ENCODE results near the gene AGBL2.

- TF ChIP-seq BHLHE40 (IDR thresholded peaks at IDR 0.05; ENCODE audit: borderline replicate concordance) (no peak), SP1 (IDR thresholded peaks at IDR 0.05) (no peak), FOXM1 (IDR thresholded peaks at IDR 0.05; ENCODE audit: borderline replicate concordance) (no peak), SUZ12 (IDR thresholded peaks at IDR 0.05) (no peak), TARDBP (IDR thresholded peaks at IDR 0.05) (no peak), ZNF384 (IDR thresholded peaks at IDR 0.05) (no peak), ARNT (IDR thresholded peaks at IDR 0.05) (no peak), ELF4 (IDR thresholded peaks at IDR 0.05) (no peak), PKNOX1 (IDR thresholded peaks at IDR 0.05) (no peak), NFRKB (IDR thresholded peaks at IDR 0.05) (no peak), FOXK2 (IDR thresholded peaks at IDR 0.05) (no peak), FOXA1 (IDR thresholded peaks at IDR 0.05) (no peak), L3MBTL2 (conservative IDR thresholded peaks at IDR 0.05) (no peak), CTBP1 (IDR thresholded peaks at IDR 0.05; ENCODE audit: borderline replicate concordance) (no peak)
Measured at GRCh38 chr11:47667555-47667954, 47.6 kb downstream of the AGBL2 start.

Data from HEK293T (cell line).